Common myeloid progenitor, CD34-positive (primary cell): Measurements from ENCODE around the gene SOWAHA.

ENCODE experiments used
- CTCF ChIA-PET: fragments of 350-600 bp; sonication (Branson Sonifier 250); formaldehyde crosslinking; loops from one replicate; lab custom pipeline; 2021; ENCODE audit warnings: antibody characterized with exemption; lab: Charles Lee
- POLR2A ChIA-PET: fragments of 350-600 bp; sonication (Branson Sonifier 250); formaldehyde crosslinking; loops from one replicate; lab custom pipeline; 2021; ENCODE audit warnings: antibody characterized with exemption; lab: Charles Lee
- DNase-seq, 3 donors: peaks; one replicate each; pipeline versions ENCODE4 v3.0.0 to v3.0.0-alpha.2; 2013
- H3K27ac ChIP-seq, 2 experiments: 1 replicate in 1 of 2; 2 replicates in 1 of 2; pipeline ENCODE4 v1.7.0; 2013; ENCODE audit warnings: inconsistent platforms in 2 of 2, low read length in 2 of 2, mild to moderate bottlenecking in 2 of 2, low read depth in 1 of 2, moderate library complexity in 1 of 2; ENCODE audit not compliant: severe bottlenecking in 2 of 2, insufficient read depth in 1 of 2, poor library complexity in 1 of 2
- H3K27me3 ChIP-seq, 5 experiments: replicated peaks in 2 of 5; 1 replicate in 3 of 5; 2 replicates in 2 of 5; pipeline versions ENCODE4 v1.6.1 to v1.7.0; 2013; ENCODE audit warnings: low read length in 4 of 5, mild to moderate bottlenecking in 2 of 5, moderate library complexity in 2 of 5, inconsistent platforms in 1 of 5; ENCODE audit not compliant: insufficient read depth in 5 of 5, control insufficient read depth in 4 of 5
- H3K36me3 ChIP-seq, 4 experiments: 1 replicate in 2 of 4; 2 replicates in 2 of 4; pipeline versions ENCODE4 v1.6.1 to v1.7.0; 2013; ENCODE audit warnings: low read length in 3 of 4, control low read depth in 1 of 4, mild to moderate bottlenecking in 1 of 4; ENCODE audit not compliant: control insufficient read depth in 4 of 4, insufficient read depth in 4 of 4
- H3K4me1 ChIP-seq, 4 experiments: 1 replicate in 3 of 4; 2 replicates in 1 of 4; pipeline versions ENCODE4 v1.6.1 to v1.7.1; 2013; ENCODE audit warnings: low read length in 3 of 4, mild to moderate bottlenecking in 3 of 4, control low read depth in 1 of 4, inconsistent platforms in 1 of 4, moderate library complexity in 1 of 4; ENCODE audit not compliant: control insufficient read depth in 4 of 4, insufficient read depth in 4 of 4; ENCODE audit errors: control extremely low read depth in 1 of 4
- H3K4me3 ChIP-seq, 7 experiments: 1 replicate in 4 of 7; 2 replicates in 3 of 7; pipeline versions ENCODE4 v1.5.1 to v1.7.0; 2013; ENCODE audit warnings: mild to moderate bottlenecking in 7 of 7, low read length in 6 of 7, moderate library complexity in 6 of 7, inconsistent platforms in 2 of 7, low read depth in 2 of 7, control low read depth in 1 of 7; ENCODE audit not compliant: insufficient read depth in 4 of 7, control insufficient read depth in 1 of 7; ENCODE audit errors: extremely low read depth in 1 of 7
- H3K9me3 ChIP-seq, 5 experiments: 1 replicate in 4 of 5; 2 replicates in 1 of 5; pipeline versions ENCODE4 v1.6.1 to v1.7.1; 2013; ENCODE audit warnings: low read length in 4 of 5, mild to moderate bottlenecking in 2 of 5, inconsistent platforms in 1 of 5, low read depth in 1 of 5, moderate library complexity in 1 of 5; ENCODE audit not compliant: control insufficient read depth in 4 of 5, insufficient read depth in 2 of 5; ENCODE audit errors: control extremely low read depth in 1 of 5
- whole genome bisulfite sequencing: methylation state at CpG from one replicate; pipeline ENCODE4 v1.1.5; 2013; ENCODE audit not compliant: insufficient coverage; 5-methylcytosine and 5-hydroxymethylcytosine counted together

Gene SOWAHA

GRCh38 chr5:132865668-132866341, 52.7 kb downstream of the SOWAHA start:
- DNase-seq: no peak
- peaks cover 4 to 26% (median 13%) of the 10 kb centered on the region in 4 experiments for H3K36me3 ChIP-seq
- H3K4me1 ChIP-seq: peaks cover 5 to 20% (median 17%) of the 10 kb centered on the region in 4 experiments
- no peaks in the 10 kb centered on the region for H3K27me3 ChIP-seq
- ChIA-PET CTCF (interaction anchor here (0.7 to 6.6 kb wide), 11 partner anchors 9 to 364 kb away, joined by 3 to 34 read pairs (median 3); partner anchors contain the start of gene SHROOM1), POLR2A (interaction anchor here (0.5 to 0.9 kb wide), 2 partner anchors 40 to 534 kb away, joined by 3 to 4 read pairs; no protein-coding TSS in a partner anchor)
- no peaks in the 10 kb centered on the region for H3K9me3 ChIP-seq
- WGBS: 45% methylated on average over 30 of the region's 30 CpGs
- H3K27ac ChIP-seq: peak overlapping the region; percentile 75 to 91
- peak overlapping the region; percentile 64 to 95 (median 86) for H3K4me3 ChIP-seq
